ENCODE results near the gene UNC45B.
"Not testable (repeated sequence)": the region's sequence is repeated elsewhere in the genome, so short reads cannot be mapped to it uniquely, and the experiment has no call there.

The UNC45B gene

DNA sequence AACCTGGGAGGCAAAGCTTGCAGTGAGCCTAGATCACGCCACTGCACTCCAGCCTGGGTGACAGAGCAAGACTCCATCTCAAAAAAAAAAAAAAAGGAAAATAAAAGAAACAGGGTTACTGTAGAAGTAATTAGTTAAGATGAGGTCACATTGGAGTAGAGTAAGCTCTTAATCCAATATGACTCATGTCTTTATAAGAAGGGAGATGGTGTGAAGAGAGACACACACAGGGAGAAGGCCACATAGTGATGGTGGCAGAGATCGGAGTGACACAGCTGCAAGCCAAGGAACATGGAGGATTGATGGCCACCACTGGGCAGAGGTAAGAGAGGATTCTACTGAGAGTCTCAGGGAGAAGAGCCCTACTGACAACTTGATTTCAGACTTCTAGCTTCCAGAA, 79.9 kb downstream of the UNC45B start:
- DNase-seq: no peak

DNA sequence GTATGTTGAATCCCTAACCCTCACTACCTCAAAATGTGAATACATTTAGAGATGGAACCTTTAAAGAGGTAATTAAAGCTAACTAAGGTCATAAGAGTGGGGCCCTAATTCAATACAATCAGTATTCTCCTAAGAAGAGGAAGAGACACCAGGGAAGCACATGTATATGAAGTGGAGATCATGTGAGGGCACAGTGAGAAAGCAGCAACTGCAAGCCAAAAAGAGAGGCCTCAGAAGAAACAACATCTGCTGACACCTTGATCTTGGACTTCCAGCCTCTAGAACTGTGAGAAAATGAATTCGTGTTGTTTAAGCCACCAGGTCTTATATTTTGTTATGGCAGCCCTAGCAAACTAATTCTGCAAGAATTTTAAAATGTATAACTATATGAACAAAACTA, 82.0 kb downstream of the UNC45B start:
- DNase-seq: no peak

DNA sequence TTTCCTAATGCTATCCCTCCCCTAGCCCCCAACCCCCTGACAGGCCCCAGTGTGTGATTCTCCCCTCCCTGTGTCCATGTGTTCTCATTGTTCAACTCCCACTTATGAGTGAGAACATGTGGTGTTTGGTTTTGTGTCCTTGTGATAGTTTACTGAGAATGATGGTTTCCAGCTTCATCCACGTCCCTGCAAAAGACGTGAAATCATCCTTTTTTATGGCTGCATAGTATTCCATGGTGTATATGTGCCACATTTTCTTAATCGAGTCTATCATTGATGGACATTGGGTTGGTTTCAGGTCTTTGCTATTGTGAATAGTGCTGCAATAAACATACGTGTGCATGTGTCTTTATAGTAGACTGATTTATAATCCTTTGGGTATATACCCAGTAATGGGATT, 86.7 kb downstream of the UNC45B start:
- not testable (repeated sequence) for DNase-seq

DNA sequence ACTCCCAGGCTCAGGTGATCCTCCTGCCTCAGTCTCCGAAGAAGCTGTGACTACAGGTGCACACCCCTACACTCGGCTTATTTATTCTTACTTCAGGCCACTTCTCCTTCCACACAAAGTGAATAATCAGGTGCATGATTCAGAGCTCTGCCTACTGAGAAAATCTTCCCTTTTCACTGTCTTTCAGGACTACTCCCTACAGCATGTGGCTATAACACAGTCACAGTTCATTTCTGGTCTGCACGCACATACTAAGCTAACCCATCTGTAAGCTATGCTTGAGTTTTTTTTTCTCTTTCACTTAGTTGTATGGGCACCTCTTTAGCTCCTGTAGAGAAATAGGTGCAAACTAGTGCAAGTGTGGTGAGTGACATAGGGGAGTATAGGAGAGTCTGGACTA, 87.7 kb downstream of the UNC45B start:
- no peak for DNase-seq

DNA sequence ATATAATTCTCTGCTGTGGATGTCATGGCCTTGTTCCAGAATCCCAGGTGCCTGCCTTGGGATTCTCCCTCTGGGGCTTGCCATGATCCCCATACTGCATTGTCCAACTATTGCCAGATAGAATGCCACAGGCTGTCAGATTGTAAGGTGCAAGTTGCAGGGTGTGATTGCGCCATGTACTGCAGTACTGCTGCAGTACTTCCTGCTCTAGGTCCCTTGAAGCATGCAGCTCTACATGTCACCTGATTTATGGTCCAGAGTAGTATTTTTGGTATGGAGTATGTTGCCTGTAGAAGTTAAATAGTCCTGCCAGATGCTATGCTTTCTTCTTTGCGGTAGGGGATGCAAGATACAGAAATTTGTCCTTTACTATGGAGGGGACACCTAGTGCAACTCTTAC, 88.3 kb downstream of the UNC45B start:
- no peak for DNase-seq

DNA sequence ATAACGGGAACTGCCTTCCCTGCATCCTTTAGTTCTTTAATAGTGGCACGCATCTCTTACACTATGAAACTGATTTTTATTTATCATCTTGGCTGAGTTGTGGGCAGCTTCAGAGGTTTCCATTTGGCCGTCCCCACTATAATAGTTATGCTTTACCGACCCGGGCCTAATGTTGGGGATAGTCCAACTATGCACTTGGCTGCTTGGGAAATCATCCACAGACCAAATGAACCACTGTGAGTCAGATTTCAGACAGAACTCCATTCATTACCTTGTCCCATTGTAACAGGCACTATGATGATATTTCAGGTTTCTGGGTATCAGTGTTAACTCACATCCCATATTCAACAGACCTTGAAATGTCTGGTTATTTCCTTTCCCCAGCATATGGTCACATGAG, 89.2 kb downstream of the UNC45B start:
- no peak for DNase-seq

DNA sequence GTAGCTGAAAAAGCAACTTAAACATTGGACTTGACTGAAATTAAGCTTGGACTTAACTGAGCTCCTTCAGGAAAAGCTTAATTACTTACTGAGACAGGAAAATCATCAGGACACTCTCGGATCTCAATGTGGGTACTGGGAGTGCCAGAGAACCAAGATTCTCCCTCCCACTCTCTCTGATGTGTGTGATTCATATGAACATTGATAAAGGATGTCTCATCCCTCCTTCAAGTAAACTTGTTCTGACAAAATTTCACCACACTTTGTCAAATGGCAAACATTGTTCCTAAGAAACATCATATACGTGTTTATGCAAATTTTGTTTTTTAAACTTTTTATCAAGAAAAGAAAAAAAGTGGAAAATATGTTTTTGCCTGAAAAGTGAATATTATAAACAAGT, 91.2 kb downstream of the UNC45B start:
- DNase-seq: no peak

Data from NCI-H2171 treated with DMSO at 0.1 percent for 48 hours (cell line).